Activated CD4-positive, alpha-beta T cell treated with anti-CD3 and anti-CD28 coated beads, Interleukin-2, Interleukin-4, amounts not matched to agents 100 ng/mL and 50 ng/mL, durations not matched to agents 16 hours and 8 hours (primary cell): ENCODE data around the gene CERS6.
"Not testable (repeated sequence)": the region's sequence is repeated elsewhere in the genome, so short reads cannot be mapped to it uniquely, and the experiment has no call there.

Experiments
- DNase-seq: peaks from one replicate; pipeline ENCODE4 v3.0.0-alpha.2; 2020; ENCODE audit warnings: low spot score

The CERS6 gene

GRCh38 chr2:168641636-168642035 is 185.6 kb downstream of the CERS6 start:
- DNase-seq: no peak

DNA sequence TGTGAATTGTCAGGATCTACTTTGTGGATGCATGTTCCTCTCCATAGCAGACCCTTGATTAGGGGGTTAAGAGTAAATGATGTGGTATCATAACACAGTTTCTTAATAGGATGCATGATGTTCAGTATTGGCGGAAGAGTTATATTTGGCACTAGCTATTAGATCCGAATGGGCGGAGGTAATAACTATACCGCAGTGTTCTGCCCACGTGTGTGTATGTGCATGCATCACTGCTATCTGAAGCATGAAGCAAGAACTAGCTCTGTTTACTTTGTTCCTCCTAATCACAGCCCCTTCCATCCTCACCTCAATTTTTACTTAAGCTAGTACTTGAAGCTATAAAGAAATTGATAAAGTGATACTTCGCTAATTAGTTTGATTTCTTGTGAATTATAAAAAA is 186.8 kb downstream of the CERS6 start:
- DNase-seq: no peak

GRCh38 chr2:168643979-168644378 is 187.9 kb downstream of the CERS6 start:
- DNase-seq: no peak

GRCh38 chr2:168645696-168646338 is 189.7 kb downstream of the CERS6 start:
- no peak for DNase-seq

GRCh38 chr2:168649105-168649504 is 193.0 kb downstream of the CERS6 start:
- DNase-seq: no peak

GRCh38 chr2:168649562-168649961 is 193.5 kb downstream of the CERS6 start:
- DNase-seq: no peak

DNA sequence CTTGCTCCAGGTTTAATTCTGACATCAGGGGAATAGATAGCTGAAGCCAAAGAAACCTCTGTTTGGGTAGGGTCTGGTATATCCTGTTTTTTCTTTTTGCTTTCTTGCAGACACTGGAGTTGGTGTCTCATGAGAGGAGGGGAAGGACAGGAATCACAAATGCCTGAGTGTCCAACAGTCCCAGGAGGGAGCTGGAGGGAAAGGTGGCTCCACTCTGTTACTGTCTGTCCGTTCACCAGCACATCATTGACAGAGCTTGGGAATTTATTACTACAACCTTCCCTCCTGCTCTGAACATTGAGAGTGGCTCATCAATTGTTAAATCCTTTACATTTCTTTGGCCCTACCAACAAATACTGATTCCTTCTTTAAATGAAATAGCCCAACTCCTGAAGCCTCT is 194.1 kb downstream of the CERS6 start:
- DNase-seq: no peak

GRCh38 chr2:168650781-168651180 is 194.7 kb downstream of the CERS6 start:
- no peak for DNase-seq

GRCh38 chr2:168652997-168653921 is 197.2 kb downstream of the CERS6 start:
- DNase-seq: no peak

DNA sequence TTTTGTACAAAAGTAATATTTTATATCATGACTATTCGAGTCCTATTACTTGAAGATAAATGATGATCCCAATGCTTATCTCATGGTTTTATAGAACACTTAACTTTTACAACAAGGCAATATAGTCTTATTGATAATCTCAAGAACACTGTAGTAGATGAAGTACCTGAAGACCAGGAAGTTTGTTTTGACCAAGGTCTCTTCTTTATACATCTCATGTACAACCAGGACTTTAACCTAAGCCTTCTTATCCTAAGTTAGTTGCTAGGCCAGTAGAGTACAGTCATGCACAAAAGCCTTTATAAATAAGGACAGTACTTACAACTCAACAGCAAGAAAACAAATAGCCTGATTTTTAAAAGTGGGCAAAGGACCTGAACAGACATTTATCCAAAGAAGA is 198.6 kb downstream of the CERS6 start:
- DNase-seq: no peak

DNA sequence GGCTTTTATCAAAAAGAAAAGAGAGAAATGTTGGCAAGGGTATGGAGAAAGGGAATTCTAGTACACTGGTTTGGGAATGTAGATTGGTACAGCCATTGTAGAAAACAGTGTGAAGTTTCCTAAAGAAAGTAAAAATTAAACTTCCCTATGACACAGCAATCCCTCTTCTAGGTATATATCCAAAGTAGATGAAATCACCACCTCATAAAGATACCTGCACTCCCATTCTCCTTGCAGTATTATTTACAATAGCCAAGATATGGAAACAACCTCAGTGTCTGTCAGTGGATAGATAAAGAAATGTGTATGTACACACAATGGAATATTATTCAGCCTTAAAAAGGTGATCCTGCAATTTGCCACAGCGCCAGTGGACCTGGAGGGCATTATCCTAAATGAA is 199.1 kb downstream of the CERS6 start:
- DNase-seq: no peak

DNA sequence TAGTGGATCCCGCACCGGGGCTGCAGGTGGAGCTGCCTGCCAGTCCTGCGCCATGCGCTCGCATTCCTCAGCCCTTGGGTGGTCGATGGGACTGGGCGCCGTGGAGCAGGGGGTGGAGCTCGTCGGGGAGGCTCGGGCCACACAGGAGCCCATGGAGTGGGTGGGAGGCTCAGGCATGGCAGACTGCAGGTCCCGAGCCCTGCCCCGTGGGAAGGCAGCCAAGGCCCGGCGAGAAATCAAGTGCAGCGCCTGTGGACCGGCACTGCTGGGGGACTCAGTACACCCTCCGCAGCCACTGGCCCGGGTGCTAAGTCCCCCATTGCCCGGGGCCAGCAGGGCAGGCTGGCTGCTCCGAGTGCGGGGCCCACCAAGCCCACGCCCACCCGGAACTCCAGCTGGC is 201.3 kb downstream of the CERS6 start:
- DNase-seq: not testable (repeated sequence)

GRCh38 chr2:168658706-168659105 is 202.6 kb downstream of the CERS6 start:
- DNase-seq: no peak

DNA sequence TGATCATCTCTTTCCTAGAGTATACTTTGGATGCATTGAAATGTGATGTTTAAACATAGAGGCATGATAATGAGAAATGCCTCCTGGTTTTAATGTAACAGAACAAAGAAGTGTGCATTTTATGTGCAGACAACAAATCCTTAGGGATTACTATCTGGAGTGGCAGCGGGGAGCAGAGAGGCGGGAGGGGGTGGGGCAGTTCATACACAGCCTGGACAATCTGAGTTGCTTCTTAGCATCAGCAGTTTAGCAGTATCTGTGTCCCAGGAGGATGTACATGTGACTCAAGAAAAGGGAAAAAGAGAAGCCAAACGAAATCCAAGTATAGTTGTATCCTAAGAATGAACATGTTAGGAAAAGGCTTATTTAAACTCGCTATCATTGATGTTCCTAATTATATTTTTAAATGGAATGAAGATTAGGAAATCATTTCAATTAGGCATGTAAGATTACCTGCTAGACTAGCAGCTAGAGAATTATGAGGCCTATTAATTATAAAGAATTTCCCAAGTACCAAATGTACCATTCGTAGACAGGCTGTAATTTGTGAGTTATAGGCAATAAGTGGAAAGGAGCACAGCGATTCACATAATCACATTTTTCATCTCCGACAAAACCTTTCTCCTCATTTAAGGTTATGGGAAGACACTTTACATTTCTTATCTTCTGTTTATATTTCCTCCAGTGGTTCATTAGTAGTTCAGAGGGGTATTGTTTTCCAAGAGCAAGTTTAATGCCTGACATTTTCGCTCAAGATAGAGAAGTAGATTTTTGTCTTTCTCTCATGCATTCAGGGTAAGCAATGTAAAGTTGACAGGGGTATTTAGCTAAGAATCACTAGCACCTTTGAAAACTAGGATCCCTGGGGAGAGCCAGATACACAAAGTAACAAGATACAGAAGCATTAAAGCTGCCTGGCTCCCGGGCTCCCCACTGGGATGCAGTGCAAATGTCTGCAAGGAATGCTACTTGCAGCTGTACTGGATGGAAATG is 205.1 kb downstream of the CERS6 start:
- no peak for DNase-seq

- DNase-seq: no peak
Observed at GRCh38 chr2:168661863-168662256, 205.8 kb downstream of the CERS6 start.

DNA sequence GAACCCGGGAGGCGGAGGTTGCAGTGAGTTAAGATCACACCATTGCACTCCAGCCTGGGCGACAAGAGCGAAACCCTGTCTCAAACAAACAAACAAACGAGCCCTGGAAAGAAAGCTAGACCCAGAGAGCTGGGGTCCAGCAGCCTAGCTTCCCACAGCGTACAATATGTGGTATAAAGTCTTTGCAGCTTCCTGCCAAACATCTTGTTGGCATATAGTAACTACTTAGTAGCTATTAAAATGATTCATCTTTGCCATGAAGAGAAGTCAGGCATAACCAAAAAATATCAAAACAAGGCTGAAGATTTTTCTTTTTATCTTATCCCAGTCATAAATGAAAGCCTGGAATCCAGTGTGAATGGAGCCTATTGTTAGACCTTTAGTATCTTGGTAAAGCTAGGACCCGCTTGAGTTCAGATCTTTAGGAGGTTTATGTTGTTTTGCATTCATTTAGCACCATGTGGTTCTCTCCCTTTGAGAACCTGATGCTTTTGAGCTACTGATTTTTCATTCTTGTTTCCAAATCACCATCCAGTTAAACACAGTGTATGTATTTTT is 206.7 kb downstream of the CERS6 start:
- no peak for DNase-seq

DNA sequence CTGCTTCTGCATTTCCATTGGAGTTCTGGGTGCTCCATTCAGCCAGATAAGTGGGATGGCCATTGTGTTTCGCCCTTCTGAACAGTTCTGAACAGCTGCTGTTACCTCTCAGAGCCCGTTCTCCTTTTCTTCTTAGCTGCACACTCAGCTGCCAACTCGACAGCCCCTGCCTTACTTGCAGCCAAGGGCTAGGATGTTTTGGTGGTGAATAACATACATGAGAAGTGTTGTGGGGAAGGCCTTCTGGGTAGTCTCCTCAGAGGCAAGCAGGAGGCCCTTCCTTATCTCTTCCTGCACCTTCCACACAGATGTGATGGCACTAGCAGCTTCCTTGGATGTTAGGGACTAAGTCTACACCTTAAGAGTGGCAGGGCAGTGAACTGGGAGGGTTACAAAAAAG is 207.9 kb downstream of the CERS6 start:
- DNase-seq: no peak

DNA sequence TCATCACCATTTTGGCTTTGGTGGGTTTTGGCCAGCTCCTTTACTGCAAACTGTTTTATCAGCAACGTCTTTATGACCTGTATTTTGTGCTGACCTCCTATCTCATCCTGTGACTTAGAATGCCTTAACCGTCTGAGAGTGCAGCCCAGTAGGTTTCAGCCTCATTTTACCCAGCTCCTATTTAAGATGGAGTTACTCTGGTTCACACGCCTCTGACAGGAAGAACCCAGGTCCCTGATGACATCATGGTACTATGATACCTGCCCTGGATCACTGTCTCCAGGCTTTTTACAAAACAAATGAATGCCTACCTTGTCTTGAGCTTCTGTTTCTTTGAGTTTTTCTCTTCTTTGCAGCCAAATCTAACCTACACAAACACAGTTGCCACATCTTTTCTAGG is 208.6 kb downstream of the CERS6 start:
- DNase-seq: not testable (repeated sequence)

GRCh38 chr2:168666339-168666738 is 210.3 kb downstream of the CERS6 start:
- no peak for DNase-seq

GRCh38 chr2:168667156-168667555 is 211.1 kb downstream of the CERS6 start:
- no peak for DNase-seq

GRCh38 chr2:168669151-168669550 is 213.1 kb downstream of the CERS6 start:
- no peak for DNase-seq

DNA sequence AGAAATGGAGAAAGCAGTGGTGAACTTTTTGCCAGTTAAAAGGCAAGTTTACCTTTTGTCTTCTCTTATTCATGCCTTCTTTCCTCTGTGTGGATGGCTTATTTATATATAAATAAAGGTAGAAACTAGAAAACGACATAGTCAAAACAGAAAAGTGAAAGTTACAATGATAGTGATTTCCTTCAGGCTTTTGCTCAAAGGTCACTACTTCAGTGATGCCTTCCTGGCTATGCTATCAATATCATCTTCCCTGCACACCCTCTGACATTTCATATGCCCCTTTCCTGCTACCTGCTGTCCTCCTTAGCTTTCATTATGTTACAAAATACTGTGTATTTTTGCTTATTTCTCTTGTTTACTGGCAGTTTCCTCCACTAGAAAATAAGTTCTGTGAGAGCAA is 214.4 kb downstream of the CERS6 start:
- DNase-seq: no peak
